Testis (tissue), 3 donors: ENCODE results near the gene IL1F10. TPM values are rescaled to one million over a fixed set of nuclear protein-coding genes. Genes with fewer than 3 reads are reported as not detected.

Source experiments
- DNase-seq: peaks from one replicate; pipeline ENCODE4 v3.0.0-alpha.2; 2019
- H3K27ac ChIP-seq, 2 donors: fragments of 200-600 bp; sonication (generic); one replicate each; pipeline ENCODE4 v1.5.1; 2019
- H3K27me3 ChIP-seq: fragments of 200-600 bp; sonication (generic); one replicate; pipeline ENCODE4 v1.5.1; 2019
- H3K36me3 ChIP-seq: fragments of 200-600 bp; sonication (generic); one replicate; pipeline ENCODE4 v1.5.1; 2017; ENCODE audit warnings: low read depth; ENCODE audit errors: missing control alignments
- H3K4me1 ChIP-seq: fragments of 200-600 bp; sonication (generic); one replicate; pipeline ENCODE4 v1.5.1; 2019
- H3K4me3 ChIP-seq, 2 donors: fragments of 200-600 bp; sonication (generic); one replicate each; pipeline ENCODE4 v1.5.1; 2017 to 2019
- H3K9me3 ChIP-seq: fragments of 200-600 bp; sonication (generic); one replicate; pipeline ENCODE4 v1.5.1; 2017
- POLR2A ChIP-seq: fragments of 450-650 bp; IDR thresholded peaks from one replicate; pipeline ENCODE4 v1.6.1; 2017; ENCODE audit warnings: antibody characterized with exemption, mild to moderate bottlenecking, moderate library complexity
- WGBS, 2 donors: methylation state at CpG; one replicate each; pipeline ENCODE4 v1.1.5; 2018; 5-methylcytosine and 5-hydroxymethylcytosine counted together
- intact Hi-C: fragments of 100-400 bp; cut with DNase I; formaldehyde crosslinking; loops from one replicate; pipeline ENCODE4 v1.15.1; 2023; ENCODE audit warnings: low total_unique reads
- polyA plus RNA-seq: library from polyadenylated mRNA; stranded (reverse); fragments of 350-450 nt; fragmentation: Illumina TruSeq; extraction: RNeasy Lipid Tissue Mini Kit (QIAGEN cat#74804); gene quantifications from one replicate; pipeline ENCODE4 v1.2.3, GENCODE V29; 2014; ENCODE audit warnings: low read depth, low replicate concordance; ENCODE audit not compliant: insufficient read depth
- total RNA-seq, 2 donors: library from RNA; depleted of rRNA; stranded (reverse); fragments of >200 nt; gene quantifications; one replicate each; pipeline ENCODE4 v1.2.3, GENCODE V29; 2016
- TF ChIP-seq, protein P1 (sequence below), 3 experiments: fragments of 450-650 bp in 2 of 3; fragments of 200-600 bp in 1 of 3; sonication (generic) in 1 of 3; IDR thresholded peaks; one replicate each; pipeline ENCODE4 v1.5.1; 2016 to 2019; ENCODE audit warnings: antibody characterized with exemption in 3 of 3, mild to moderate bottlenecking in 2 of 3, moderate library complexity in 1 of 3

IL1F10 gene
- total and polyA plus RNA-seq, 3 donors from 2014 or later: 0.68 TPM; not detected in 2

- no peaks in the 10 kb centered on the region for H3K27me3 ChIP-seq
- H3K36me3 ChIP-seq: no peaks in the 10 kb centered on the region
- no peaks in the 10 kb centered on the region for H3K4me1 ChIP-seq
- 77 to 92% methylated on average over 1 of the region's 1 CpG for WGBS, 2 donors
- no peak overlapping the region for H3K4me3 ChIP-seq
- TF ChIP-seq POLR2A: no peak
- TF ChIP-seq, protein P1, sequence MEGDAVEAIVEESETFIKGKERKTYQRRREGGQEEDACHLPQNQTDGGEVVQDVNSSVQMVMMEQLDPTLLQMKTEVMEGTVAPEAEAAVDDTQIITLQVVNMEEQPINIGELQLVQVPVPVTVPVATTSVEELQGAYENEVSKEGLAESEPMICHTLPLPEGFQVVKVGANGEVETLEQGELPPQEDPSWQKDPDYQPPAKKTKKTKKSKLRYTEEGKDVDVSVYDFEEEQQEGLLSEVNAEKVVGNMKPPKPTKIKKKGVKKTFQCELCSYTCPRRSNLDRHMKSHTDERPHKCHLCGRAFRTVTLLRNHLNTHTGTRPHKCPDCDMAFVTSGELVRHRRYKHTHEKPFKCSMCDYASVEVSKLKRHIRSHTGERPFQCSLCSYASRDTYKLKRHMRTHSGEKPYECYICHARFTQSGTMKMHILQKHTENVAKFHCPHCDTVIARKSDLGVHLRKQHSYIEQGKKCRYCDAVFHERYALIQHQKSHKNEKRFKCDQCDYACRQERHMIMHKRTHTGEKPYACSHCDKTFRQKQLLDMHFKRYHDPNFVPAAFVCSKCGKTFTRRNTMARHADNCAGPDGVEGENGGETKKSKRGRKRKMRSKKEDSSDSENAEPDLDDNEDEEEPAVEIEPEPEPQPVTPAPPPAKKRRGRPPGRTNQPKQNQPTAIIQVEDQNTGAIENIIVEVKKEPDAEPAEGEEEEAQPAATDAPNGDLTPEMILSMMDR (IDR thresholded peaks at IDR 0.05): no peak
- no peak overlapping the region for H3K27ac ChIP-seq
- H3K9me3 ChIP-seq: no peaks in the 10 kb centered on the region
- no peak for DNase-seq
- intact Hi-C loops: no loop called here
Measured at GRCh38 chr2:113077921-113078320, 10.2 kb downstream of the IL1F10 start.

GRCh38 chr2:113078350-113078839, 10.6 kb downstream of the IL1F10 start:
- H3K4me3 ChIP-seq: no peak overlapping the region
- no peak for DNase-seq
- WGBS, 2 donors: 68 to 75% methylated on average over 6 of the region's 6 CpGs
- no peak overlapping the region for H3K27ac ChIP-seq
- H3K4me1 ChIP-seq: no peaks in the 10 kb centered on the region
- H3K36me3 ChIP-seq: no peaks in the 10 kb centered on the region
- intact Hi-C loops: no loop called here
- no peaks in the 10 kb centered on the region for H3K9me3 ChIP-seq
- H3K27me3 ChIP-seq: no peaks in the 10 kb centered on the region
- TF ChIP-seq, protein P1 (IDR thresholded peaks at IDR 0.05): no peak
- no peak for TF ChIP-seq POLR2A

- Histone ChIP-seq H3K4me1 (no peaks in the 10 kb centered on the region), H3K27me3 (no peaks in the 10 kb centered on the region), H3K36me3 (no peaks in the 10 kb centered on the region), H3K9me3 (no peaks in the 10 kb centered on the region), H3K4me3 (no peak overlapping the region), H3K27ac (no peak overlapping the region)
- 58 to 95% methylated on average over 4 of the region's 4 CpGs for WGBS, 2 donors
- TF ChIP-seq, protein P1 (IDR thresholded peaks at IDR 0.05): no peak
- TF ChIP-seq POLR2A: no peak
- no peak for DNase-seq
- intact Hi-C loops: no loop called here
Measured at GRCh38 chr2:113079131-113079530, 11.4 kb downstream of the IL1F10 start.

DNA sequence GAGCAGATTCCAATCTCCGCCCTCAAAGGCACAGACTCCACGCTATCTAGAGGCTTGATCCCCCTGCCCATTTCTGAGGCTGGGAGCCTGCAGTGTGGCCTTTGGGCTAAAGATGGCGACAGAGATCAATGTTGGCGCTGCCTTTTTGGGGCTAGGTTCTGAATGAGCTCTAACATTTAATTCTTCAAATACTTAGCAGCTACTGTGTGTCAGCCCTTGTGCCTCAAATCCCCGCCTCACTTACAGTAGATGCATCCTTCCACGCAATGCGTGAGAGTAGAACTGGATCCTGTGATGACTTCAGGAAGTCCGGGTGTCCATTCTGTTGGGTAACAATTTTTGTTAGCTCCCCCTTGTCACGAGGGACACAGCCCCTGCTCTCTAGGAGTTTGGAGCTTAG, 12.4 kb downstream of the IL1F10 start:
- Histone ChIP-seq H3K27ac (no peak overlapping the region), H3K36me3 (no peaks in the 10 kb centered on the region), H3K4me1 (no peaks in the 10 kb centered on the region), H3K27me3 (no peaks in the 10 kb centered on the region), H3K9me3 (no peaks in the 10 kb centered on the region), H3K4me3 (no peak overlapping the region)
- peak; percentile 29 for DNase-seq
- WGBS, 2 donors: 50 to 59% methylated on average over 9 of the region's 9 CpGs
- no peak for TF ChIP-seq POLR2A
- TF ChIP-seq, protein P1 (IDR thresholded peaks at IDR 0.05): peak in 2 of 3 experiments; percentile 40 to 47
- intact Hi-C loops: no loop called here

- TF ChIP-seq POLR2A: no peak
- TF ChIP-seq, protein P1 (IDR thresholded peaks at IDR 0.05): no peak
- no peaks in the 10 kb centered on the region for H3K4me1 ChIP-seq
- no peaks in the 10 kb centered on the region for H3K36me3 ChIP-seq
- no peak overlapping the region for H3K4me3 ChIP-seq
- DNase-seq: no peak
- H3K27ac ChIP-seq: no peak overlapping the region
- intact Hi-C loops: no loop called here
- no peaks in the 10 kb centered on the region for H3K27me3 ChIP-seq
- H3K9me3 ChIP-seq: no peaks in the 10 kb centered on the region
- WGBS, 2 donors: 55 to 77% methylated on average over 2 of the region's 2 CpGs
Measured at GRCh38 chr2:113081488-113082210, 13.9 kb downstream of the IL1F10 start.
